Ovary (tissue), 9 donors: ENCODE measurements around the gene PLA2G4F. TPM values are rescaled to one million over a fixed set of nuclear protein-coding genes. Genes with fewer than 3 reads are reported as not detected.

Experiments
- DNase-seq, 5 donors: peaks; one replicate each; pipeline ENCODE4 v3.0.0-alpha.2; 2019 to 2020
- H3K27ac ChIP-seq, 2 donors: fragments of 200-600 bp; one replicate each; pipeline versions ENCODE4 v1.5.1 to v1.8.0; 2019 to 2022
- H3K27me3 ChIP-seq: fragments of 200-600 bp; one replicate; pipeline ENCODE4 v1.8.0; 2022
- H3K36me3 ChIP-seq: fragments of 200-600 bp; sonication (generic); one replicate; pipeline ENCODE4 v1.5.1; 2019
- H3K4me1 ChIP-seq: one replicate; pipeline ENCODE4 v1.8.1; 2013; ENCODE audit warnings: mild to moderate bottlenecking, moderate library complexity; ENCODE audit not compliant: insufficient read depth
- H3K4me3 ChIP-seq: fragments of 200-600 bp; sonication (generic); one replicate; pipeline ENCODE4 v1.5.1; 2017
- H3K9me3 ChIP-seq, 2 donors: fragments of 200-600 bp in 1 of 2; sonication (generic) in 1 of 2; one replicate each; pipeline versions ENCODE4 v1.5.1 to v1.8.1; 2013 to 2019; ENCODE audit warnings: mild to moderate bottlenecking in 1 of 2, moderate library complexity in 1 of 2
- CTCF ChIP-seq, 3 donors: fragments of 450-650 bp in 2 of 3; fragments of 200-600 bp in 1 of 3; IDR thresholded peaks; one replicate each; pipeline versions ENCODE4 v1.5.1 to v1.8.0; 2016 to 2022; ENCODE audit warnings: antibody characterized with exemption in 3 of 3, mild to moderate bottlenecking in 1 of 3
- EP300 ChIP-seq: sonication (generic); formaldehyde crosslinking; IDR thresholded peaks from one replicate; pipeline ENCODE4 v1.6.1; 2017; ENCODE audit warnings: antibody characterized with exemption
- POLR2A ChIP-seq: fragments of 450-650 bp; IDR thresholded peaks from one replicate; pipeline ENCODE4 v1.6.1; 2017; ENCODE audit warnings: antibody characterized with exemption, mild to moderate bottlenecking, moderate library complexity
- WGBS, 3 donors: extraction: QIAGEN DNeasy Blood & Tissue Kit in 1 of 3; methylation state at CpG; one replicate each; pipeline versions ENCODE4 v1.1.5 to v1.1.7; 2013 to 2017; 5-methylcytosine and 5-hydroxymethylcytosine counted together
- intact Hi-C, 4 donors: fragments of 100-400 bp; cut with DNase I; formaldehyde crosslinking; loops; one replicate each; pipeline versions ENCODE4 v1.11.0 to v1.15.1; 2022 to 2023
- polyA plus RNA-seq, 2 donors: library from polyadenylated mRNA; stranded (reverse); fragments of 200-250 nt in 1 of 2; fragments of 350-450 nt in 1 of 2; fragmentation: Illumina TruSeq in 1 of 2; extraction: RNeasy Lipid Tissue Mini Kit (QIAGEN cat#74804) in 1 of 2; gene quantifications; one replicate each; pipeline ENCODE4 v1.2.3, GENCODE V29; 2013 to 2014
- total RNA-seq, 7 donors: library from RNA; depleted of rRNA in 2 of 7; stranded (reverse); fragments of >200 nt in 2 of 7; fragmentation: NEBNext Ultra II Directional in 3 of 7; extraction: Animal tissue kit (Norgen Biotek cat#: 25700) in 3 of 7; gene quantifications; one replicate each; pipeline versions ENCODE4 v1.1.0 to v1.2.4, GENCODE V29; 2016 to 2023
- donor health status: DM: no; HTN: no; CAD: no; lungs with moderate emphysema.
- donor health status: DM: no; HTN: no; CAD: no.
- donor health status: Bipolar disorder and iron deficiency.
- donor health status: DM: yes; HTN: yes; CAD: no.
- donor health status: DM: no; HTN: no; CAD: no.
- donor health status: DM: yes; HTN: yes; CAD: no.

Gene PLA2G4F
- total and polyA plus RNA-seq, 9 donors: 0.07 to 0.23 (median 0.17) TPM; not detected in 5

DNA sequence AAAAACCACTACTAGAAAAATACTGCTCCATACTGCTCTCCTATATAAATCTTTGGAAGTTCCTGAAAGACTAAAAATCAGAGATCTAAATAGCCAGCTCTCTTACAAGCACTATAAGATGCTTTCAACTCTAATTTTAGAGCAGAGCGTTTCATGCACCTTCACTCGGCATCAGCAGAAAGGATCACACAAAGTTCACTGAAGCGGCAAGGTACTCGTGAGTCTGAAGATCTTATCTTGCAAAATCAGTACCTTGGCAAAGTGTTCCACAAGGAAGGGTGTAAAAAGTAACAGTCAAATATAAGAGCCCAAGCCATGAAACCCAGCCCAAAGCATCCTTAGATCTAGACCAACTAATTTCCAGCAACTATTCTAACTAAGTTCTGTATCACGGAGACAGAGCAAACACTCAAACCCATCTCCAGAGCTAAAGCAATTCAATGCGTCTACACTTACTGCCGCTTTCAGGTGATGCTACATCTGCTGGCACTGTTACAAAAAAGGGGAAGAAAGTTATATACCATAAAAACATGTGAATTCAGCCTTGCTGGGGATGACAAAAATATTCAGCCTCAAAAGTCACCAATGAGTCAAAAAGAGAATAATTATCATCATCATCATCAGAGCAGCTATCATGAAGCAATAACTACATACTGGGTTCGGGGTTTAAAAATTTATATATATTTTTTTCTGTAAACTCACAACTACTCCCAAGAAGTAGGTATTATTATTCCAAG lies 35.3 kb upstream of the PLA2G4F start:
- intact Hi-C loops: no loop called here
- Histone ChIP-seq H3K9me3 (no peaks in the 10 kb centered on the region), H3K27me3 (no peaks in the 10 kb centered on the region), H3K36me3 (no peaks in the 10 kb centered on the region), H3K4me3 (no peak overlapping the region), H3K27ac (no peak overlapping the region), H3K4me1 (no peaks in the 10 kb centered on the region)
- WGBS, 3 donors: 86 to 93% (median 91%) methylated on average over 8 of the region's 8 CpGs
- TF ChIP-seq CTCF (IDR thresholded peaks at IDR 0.05) (no peak), EP300 (no peak), POLR2A (no peak)
- DNase-seq: no peak

DNA sequence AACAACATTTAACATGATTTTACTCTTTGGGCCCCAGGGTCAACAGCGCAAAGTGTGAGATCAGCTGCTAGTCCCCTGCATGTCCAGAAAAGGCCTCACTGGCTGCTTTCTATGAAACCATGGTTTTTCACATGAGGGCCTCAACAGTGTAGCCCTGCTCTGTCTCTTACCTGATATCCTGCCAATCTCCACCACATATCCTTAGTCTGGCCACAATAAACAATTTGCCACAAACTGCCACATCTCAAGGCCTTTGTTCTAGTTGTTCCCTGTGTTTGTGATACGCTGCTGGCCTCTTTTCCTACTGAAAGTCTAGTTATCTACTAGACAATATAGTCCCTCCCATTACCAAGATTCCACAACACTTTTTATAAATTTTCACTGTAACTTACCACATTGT lies 33.9 kb upstream of the PLA2G4F start:
- no peaks in the 10 kb centered on the region for H3K4me1 ChIP-seq
- intact Hi-C loops: no loop called here
- WGBS, 3 donors: 96 to 100% (median 98%) methylated on average over 2 of the region's 2 CpGs

DNA sequence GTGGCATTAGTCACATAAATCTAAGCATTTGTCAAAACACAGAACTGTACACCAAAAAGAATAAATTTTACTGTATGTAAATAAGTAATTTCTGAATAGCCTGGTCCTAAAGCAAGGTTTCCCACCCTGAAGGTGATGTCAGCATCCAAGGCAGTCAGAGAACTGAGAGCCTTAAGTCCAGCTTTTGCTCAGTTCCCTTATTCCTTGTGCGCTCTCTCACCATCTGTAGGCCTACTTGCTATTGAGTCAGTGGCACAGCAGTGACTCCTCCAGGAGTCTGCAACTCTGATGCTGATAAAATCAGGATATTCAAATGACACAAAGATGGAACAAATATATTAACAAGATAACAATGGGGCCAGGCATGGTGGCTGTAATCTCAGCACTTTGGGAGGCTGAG lies 29.4 kb upstream of the PLA2G4F start:
- Histone ChIP-seq H3K27ac (no peak overlapping the region), H3K27me3 (no peaks in the 10 kb centered on the region), H3K36me3 (no peaks in the 10 kb centered on the region), H3K9me3 (no peaks in the 10 kb centered on the region), H3K4me1 (no peaks in the 10 kb centered on the region), H3K4me3 (no peak overlapping the region)
- DNase-seq: no peak
- WGBS, 3 donors: 96 to 100% (median 98%) methylated on average over 1 of the region's 1 CpG
- TF ChIP-seq CTCF (IDR thresholded peaks at IDR 0.05) (no peak), POLR2A (no peak), EP300 (no peak)
- intact Hi-C loops: loop anchor here in 1 of 4 donors (5.0 kb wide), 1 partner anchor 1772 kb away; no protein-coding TSS in a partner anchor

More for the DNA sequence above, 33.9 kb upstream of the PLA2G4F start:
- Histone ChIP-seq H3K4me3 (no peak overlapping the region), H3K27me3 (no peaks in the 10 kb centered on the region), H3K9me3 (no peaks in the 10 kb centered on the region), H3K36me3 (no peaks in the 10 kb centered on the region), H3K27ac (no peak overlapping the region)
- no peak for TF ChIP-seq EP300
- no peak for TF ChIP-seq CTCF (IDR thresholded peaks at IDR 0.05)
- no peak for TF ChIP-seq POLR2A
- no peak for DNase-seq

GRCh38 chr15:42184736-42185135 lies 28.3 kb upstream of the PLA2G4F start:
- 92 to 97% (median 93%) methylated on average over 4 of the region's 4 CpGs for WGBS, 3 donors

More at GRCh38 chr15:42184736-42185135, 28.3 kb upstream of the PLA2G4F start:
- Histone ChIP-seq H3K27me3 (no peaks in the 10 kb centered on the region), H3K9me3 (no peaks in the 10 kb centered on the region), H3K4me1 (no peaks in the 10 kb centered on the region), H3K27ac (no peak overlapping the region), H3K4me3 (no peak overlapping the region), H3K36me3 (no peaks in the 10 kb centered on the region)
- DNase-seq: no peak
- TF ChIP-seq POLR2A: no peak
- TF ChIP-seq EP300: no peak
- no peak for TF ChIP-seq CTCF (IDR thresholded peaks at IDR 0.05)
- intact Hi-C loops: loop anchor here in 1 of 4 donors (5.0 kb wide), 1 partner anchor 1773 kb away; no protein-coding TSS in a partner anchor
